Panc1 (cell line): ENCODE measurements around the gene LRP5. TPM values are rescaled to one million over a fixed set of nuclear protein-coding genes. Genes with fewer than 3 reads are reported as not detected.

Source experiments
- ATAC-seq: fragments of 200-7000 bp; cut with Tn5 transposase; 2 replicates; pipeline ENCODE4 v1.9.1; 2020; ENCODE audit warnings: mild to moderate bottlenecking, moderate library complexity
- BruUV-seq: library from RNA; stranded (reverse); fragments of 400-500 nt; replicated peaks from 2 replicates; lab custom pipeline; 2021; lab: Mats Ljungman, UMichigan
- CTCF ChIA-PET: fragments of 300-600 bp; sonication (Branson Sonifier 250); formaldehyde crosslinking; loops from one replicate; lab custom pipeline; 2022; ENCODE audit warnings: antibody characterized with exemption; lab: Charles Lee
- POLR2A ChIA-PET: fragments of 300-600 bp; sonication (Branson Sonifier 250); formaldehyde crosslinking; loops from one replicate; lab custom pipeline; 2022; ENCODE audit warnings: antibody characterized with exemption; lab: Charles Lee
- DNase-seq: peaks from one replicate; pipeline ENCODE4 v3.0.0-alpha.2; 2010; ENCODE audit warnings: low read depth, low spot score
- H3K27ac ChIP-seq: 2 replicates; pipeline ENCODE4 v1.5.1; 2011; ENCODE audit warnings: mild to moderate bottlenecking, low read length, inconsistent platforms
- H3K27me3 ChIP-seq: fragments of 200-500 bp; sonication (Bioruptor generic); 2 replicates; pipeline ENCODE4 v1.6.0; 2014; ENCODE audit warnings: low read length, inconsistent platforms; ENCODE audit not compliant: control insufficient read depth, insufficient read depth
- H3K36me3 ChIP-seq: fragments of 200-500 bp; sonication (Bioruptor generic); 2 replicates; pipeline ENCODE4 v1.5.1; 2014; ENCODE audit warnings: inconsistent platforms, mild to moderate bottlenecking, low read length, moderate library complexity; ENCODE audit not compliant: control insufficient read depth, insufficient read depth
- H3K4me1 ChIP-seq: 2 replicates; pipeline ENCODE4 v1.5.1; 2011; ENCODE audit warnings: inconsistent platforms, mild to moderate bottlenecking, low read length, moderate library complexity; ENCODE audit not compliant: control insufficient read depth, insufficient read depth
- H3K4me3 ChIP-seq, 2 experiments: 2 replicates each; pipeline ENCODE4 v1.5.1; 2011 to 2012; ENCODE audit warnings: low read depth in 2 of 2, low read length in 2 of 2, mild to moderate bottlenecking in 2 of 2, inconsistent platforms in 1 of 2, moderate library complexity in 1 of 2
- H3K9me3 ChIP-seq: fragments of 200-500 bp; sonication (Bioruptor generic); 2 replicates; pipeline ENCODE4 v1.5.1; 2014; ENCODE audit warnings: low read depth, mild to moderate bottlenecking, inconsistent platforms, low read length, moderate library complexity; ENCODE audit not compliant: control insufficient read depth, insufficient read depth
- CTCF ChIP-seq: fragments of 450-650 bp; IDR thresholded peaks from 2 replicates; pipeline ENCODE4 v1.5.1; 2017; ENCODE audit warnings: mild to moderate bottlenecking
- POLR2AphosphoS5 ChIP-seq: IDR thresholded peaks from 2 replicates; pipeline ENCODE4 v1.6.1; 2012; ENCODE audit warnings: mild to moderate bottlenecking, low read depth, low read length, moderate library complexity
- REST ChIP-seq, 2 experiments: IDR thresholded peaks; 2 replicates each; pipeline ENCODE4 v1.6.1; 2011 to 2012; ENCODE audit warnings: low read depth in 2 of 2, control low read depth in 1 of 2, low read length in 1 of 2, mild to moderate bottlenecking in 1 of 2, moderate library complexity in 1 of 2; ENCODE audit not compliant: insufficient read depth in 1 of 2
- SIN3A ChIP-seq: IDR thresholded peaks from 2 replicates; pipeline ENCODE4 v1.6.1; 2012; ENCODE audit warnings: low read depth, mild to moderate bottlenecking, low read length, moderate library complexity, borderline replicate concordance; ENCODE audit not compliant: insufficient read depth
- TCF7L2 ChIP-seq: IDR thresholded peaks from 2 replicates; pipeline ENCODE4 v1.6.1; 2011; ENCODE audit warnings: mild to moderate bottlenecking, low read depth, low read length, inconsistent platforms
- in situ Hi-C: cut with HindIII; loops from 2 replicates; pipeline ENCODE4 v1.10.0; 2016; ENCODE audit warnings: low sequenced_read_pairs, low pct_unique_long_range_greater_than_20kb
- intact Hi-C: fragments of 100-400 bp; cut with micrococcal nuclease; formaldehyde crosslinking; loops from one replicate; pipeline ENCODE4 v1.10.0; 2022; ENCODE audit not compliant: unreplicated experiment
- total RNA-seq: library from RNA; stranded (reverse); gene quantifications from one replicate; pipeline ENCODE4 v1.2.1, GENCODE V29; 2021; ENCODE audit not compliant: unreplicated experiment

The LRP5 gene
- total RNA-seq, 1 experiment from 2014 or later: 171 TPM

- CTCF ChIA-PET: interaction anchor here (0.7 kb wide), 1 partner anchor 658 kb away, joined by 4 read pairs; no protein-coding TSS in a partner anchor
- BruUV-seq: no TSS peak
- no peaks in the 10 kb centered on the region for H3K4me1 ChIP-seq
- in situ Hi-C loops (no loop called here), intact Hi-C loops (no loop called here)
- no peak overlapping the region for H3K27ac ChIP-seq
- POLR2A ChIA-PET: interaction anchor here (0.7 kb wide), 1 partner anchor 86 kb away, joined by 3 read pairs; no protein-coding TSS in a partner anchor
- no peak for TF ChIP-seq POLR2AphosphoS5
- no peak for TF ChIP-seq TCF7L2
- TF ChIP-seq REST (IDR thresholded peaks at IDR 0.05; ENCODE audit: insufficient read depth in 1 of 2, low read depth in 2 of 2, low read length in 1 of 2): no peak
- 0 out of 2 replicates have a peak, but pooled peaks have one; percentile 21 for ATAC-seq
- no peaks in the 10 kb centered on the region for H3K27me3 ChIP-seq
- peaks cover 15% of the 10 kb centered on the region for H3K36me3 ChIP-seq
- no peak overlapping the region for H3K4me3 ChIP-seq
- DNase-seq: no peak
- no peaks in the 10 kb centered on the region for H3K9me3 ChIP-seq
These were observed 97.5 kb downstream of the LRP5 start for GRCh38 chr11:68409748-68410344.

- ChIA-PET CTCF (no interaction called here), POLR2A (no interaction called here)
- Histone ChIP-seq H3K4me1 (no peaks in the 10 kb centered on the region), H3K36me3 (peaks cover 15% of the 10 kb centered on the region), H3K27me3 (no peaks in the 10 kb centered on the region), H3K27ac (no peak overlapping the region), H3K9me3 (no peaks in the 10 kb centered on the region), H3K4me3 (no peak overlapping the region)
- no TSS peak for BruUV-seq
- ATAC-seq (no peak), DNase-seq (no peak)
- intact Hi-C loops: no loop called here
- in situ Hi-C loops: no loop called here
- TF ChIP-seq SIN3A (no peak), REST (IDR thresholded peaks at IDR 0.05; ENCODE audit: insufficient read depth in 1 of 2, low read depth in 2 of 2, low read length in 1 of 2) (no peak), TCF7L2 (no peak), POLR2AphosphoS5 (no peak), CTCF (no peak)
These were observed 99.2 kb downstream of the LRP5 start for GRCh38 chr11:68411501-68411991.
